ENCODE results near the gene ZNF541.

DNA sequence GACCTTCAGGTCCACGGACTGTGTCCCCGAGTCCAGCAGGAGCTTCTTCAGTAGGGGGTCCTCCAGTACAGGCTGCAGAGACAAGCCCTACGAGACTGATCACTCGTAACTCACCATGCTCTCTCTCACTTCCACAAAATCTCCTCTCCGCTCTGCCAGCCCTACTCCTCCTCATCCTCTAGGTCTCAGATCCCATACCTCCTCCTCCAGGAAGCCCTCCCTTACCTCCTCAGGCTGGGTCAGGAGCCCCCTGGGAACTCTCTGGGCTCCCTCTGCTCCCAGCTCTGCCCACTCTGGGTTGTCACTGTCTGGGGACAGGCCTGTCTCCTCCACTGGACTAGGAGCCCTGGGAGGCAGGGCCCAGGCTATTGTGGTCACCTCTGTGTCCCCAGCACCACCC is 34.1 kb downstream of the ZNF541 start:
- TF ChIP-seq YY1 (IDR thresholded peaks at IDR 0.05; ENCODE audit: insufficient read depth, insufficient read length), result no peak
- TF ChIP-seq ZNF274 (IDR thresholded peaks at IDR 0.05; ENCODE audit: low read depth, low read length), result no peak
- TF ChIP-seq SUZ12 (IDR thresholded peaks at IDR 0.05; ENCODE audit: extremely low read depth, insufficient read depth, insufficient read length), result no peak
